HG02973 (cell line): ENCODE data around the gene PPIE.

Experiments
- ATAC-seq: cut with Tn5 transposase; IDR thresholded peaks from one replicate; pipeline ENCODE4 v1.9.1; 2021; ENCODE audit warnings: moderate library complexity; ENCODE audit not compliant: unreplicated experiment

Gene PPIE

DNA sequence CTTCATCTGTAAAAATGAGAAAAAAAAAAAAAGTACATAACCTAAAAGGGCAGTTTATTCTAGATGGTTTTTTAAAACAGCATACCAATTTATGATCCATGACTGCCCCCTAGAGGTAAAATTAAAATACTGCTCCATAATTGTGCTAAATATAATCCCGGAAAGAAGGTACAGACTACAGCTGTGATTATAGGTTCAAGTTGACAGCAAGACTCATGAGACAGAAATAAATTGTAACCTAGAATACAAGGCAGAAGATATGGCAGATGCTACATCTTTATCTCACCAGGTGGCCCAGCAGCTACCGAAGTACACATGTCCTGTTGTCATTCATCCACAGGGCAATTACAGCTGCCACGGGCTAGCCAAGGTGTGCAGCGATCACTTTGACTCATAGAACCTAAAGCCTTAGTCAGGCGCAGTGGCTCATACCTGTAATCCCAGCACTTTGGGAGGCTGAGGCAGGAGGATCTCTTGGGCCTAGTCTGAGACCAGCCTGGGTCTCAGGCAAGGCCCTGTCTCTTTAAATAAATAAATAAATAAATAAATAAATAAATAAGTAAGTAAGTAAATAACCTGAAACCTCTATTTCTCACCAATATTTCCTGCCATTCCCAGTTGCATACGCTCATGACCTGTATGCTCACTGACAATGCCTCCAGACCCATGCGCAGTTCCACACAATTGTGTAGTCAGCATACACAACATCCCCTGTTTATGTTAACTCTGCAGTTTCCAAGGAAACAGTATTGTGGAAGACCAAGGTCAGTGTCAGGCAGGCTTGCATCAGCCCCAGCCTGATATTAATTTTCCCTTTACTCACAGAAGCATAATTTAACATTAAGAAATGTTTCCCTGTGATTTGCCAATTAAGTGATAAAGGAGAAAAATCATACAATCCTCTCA, 18.3 kb upstream of the PPIE start:
- ATAC-seq: no peak

DNA sequence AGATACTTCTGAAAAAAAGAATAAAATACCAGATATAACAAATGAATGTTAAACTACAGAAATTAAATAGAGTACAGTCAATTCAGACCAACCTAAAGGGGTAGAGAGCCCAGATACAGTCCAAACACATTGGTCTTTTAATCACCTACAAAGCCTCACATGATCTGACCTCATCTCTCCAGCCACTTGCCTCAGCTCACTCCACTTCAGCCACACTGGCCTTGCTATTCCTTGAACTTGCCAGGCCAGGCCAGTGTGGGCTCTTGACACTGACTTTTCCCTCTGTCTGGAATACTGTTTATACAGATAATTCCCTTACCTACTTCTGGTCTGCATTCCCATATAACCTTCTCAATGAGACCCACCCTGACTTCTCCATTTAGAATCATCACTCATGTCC, 17.0 kb upstream of the PPIE start:
- no peak for ATAC-seq

DNA sequence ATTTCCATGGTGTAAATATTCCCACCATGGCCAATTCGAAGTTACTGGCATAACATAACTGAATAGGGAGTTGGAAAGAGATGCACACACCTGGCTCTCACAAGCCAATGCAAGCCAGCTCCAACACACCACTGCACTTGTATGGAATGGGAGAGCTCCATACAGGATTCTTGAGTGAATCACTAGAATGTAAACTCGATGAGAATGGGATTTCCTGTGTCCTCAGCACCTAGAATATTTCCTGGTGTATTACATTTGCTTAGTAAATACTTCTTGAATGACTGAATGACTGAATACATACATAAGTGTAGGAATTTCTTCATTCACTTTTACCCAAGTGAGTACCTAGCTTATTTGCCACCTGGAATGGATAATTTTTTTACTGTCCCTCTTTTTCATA, 16.2 kb upstream of the PPIE start:
- no peak for ATAC-seq

DNA sequence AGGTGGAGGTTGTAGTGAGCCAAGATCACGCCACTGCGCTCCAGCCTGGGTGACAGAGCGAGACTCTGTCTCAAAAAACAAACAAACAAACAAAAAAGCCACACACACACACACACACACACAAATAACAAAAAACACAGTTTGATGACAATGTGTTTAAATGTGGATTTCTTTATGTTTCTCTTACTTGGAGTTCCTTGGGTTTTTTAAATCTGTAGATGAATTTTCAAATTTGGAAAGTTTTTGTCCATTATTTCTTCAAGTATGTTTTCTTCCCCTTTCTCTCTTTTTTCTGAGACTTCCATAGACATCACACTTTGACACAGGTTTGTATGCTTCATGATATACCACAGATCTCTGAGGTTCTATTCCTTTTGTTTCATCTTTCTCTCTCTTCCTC, 12.1 kb upstream of the PPIE start:
- no peak for ATAC-seq

DNA sequence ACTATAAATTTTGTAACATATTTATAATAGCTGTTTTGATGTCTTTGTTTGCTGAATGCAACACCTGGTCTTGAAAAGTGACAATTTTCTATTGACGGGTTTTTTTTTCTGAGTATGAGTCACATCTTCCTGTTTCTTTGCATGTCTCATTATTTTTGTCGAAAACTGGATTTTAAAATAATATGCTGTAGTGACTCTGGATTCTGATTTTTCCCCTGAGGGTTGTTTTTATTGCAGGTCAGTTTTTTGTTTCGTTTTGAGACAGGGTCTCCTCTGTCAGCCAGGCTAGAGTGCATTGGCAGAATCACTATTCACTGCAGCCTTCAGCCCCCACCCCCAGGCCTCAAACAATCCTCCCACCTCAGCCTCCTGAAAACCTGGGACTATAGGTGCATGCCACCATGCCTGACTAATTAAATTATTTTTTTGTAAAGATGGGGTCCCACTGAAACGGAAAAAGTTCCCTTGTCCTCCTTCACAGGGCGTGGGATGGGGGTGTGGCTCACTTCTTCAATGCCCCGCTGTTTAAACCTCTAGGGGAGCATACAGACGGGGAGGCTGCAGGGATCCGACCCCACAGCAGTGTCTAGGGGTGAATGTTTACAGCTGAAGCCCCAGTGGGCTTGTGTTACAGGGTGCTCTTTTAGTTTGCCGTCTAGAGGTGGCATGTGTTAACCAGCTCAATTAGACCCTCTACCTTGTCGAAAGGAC, 11.3 kb upstream of the PPIE start:
- no peak for ATAC-seq

DNA sequence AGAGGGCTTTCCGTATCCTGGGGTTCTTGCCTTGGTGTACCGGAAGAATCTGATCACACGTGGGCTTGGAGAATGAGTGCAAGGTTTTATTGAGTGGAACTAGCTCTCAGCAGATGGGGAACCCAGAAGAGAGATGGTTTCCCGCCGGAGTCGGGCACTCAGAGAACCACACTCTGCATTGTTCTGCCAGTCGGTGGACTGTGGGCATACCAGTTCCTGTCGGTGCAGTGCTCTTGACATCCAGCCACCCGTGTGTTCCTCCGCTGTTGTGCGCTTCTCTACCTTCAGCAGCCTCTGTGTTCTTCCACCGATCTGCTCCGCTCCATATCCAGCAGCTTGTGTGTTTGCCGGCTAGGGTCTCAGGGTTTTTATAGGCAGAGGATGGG, 10.8 kb upstream of the PPIE start:
- ATAC-seq: no peak

DNA sequence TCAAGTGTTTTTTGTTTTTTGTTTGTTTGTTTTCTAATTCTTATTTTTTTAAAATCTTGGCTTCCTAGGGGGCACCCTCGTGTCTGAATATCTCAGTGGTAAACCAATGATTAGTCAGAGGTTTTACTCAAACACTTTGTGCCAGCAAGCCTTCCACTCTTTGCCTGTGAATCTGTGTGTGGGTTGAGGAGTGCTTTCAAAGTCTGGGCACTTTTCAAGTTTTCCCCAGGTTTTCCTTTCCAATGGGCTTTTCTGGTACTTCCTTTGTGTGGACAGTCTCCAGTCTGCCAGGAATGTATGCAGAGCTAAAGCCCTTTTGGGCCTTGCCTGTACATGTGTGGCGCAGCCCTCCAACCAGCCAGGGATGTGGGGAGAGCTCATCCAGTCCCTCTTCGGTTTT, 9.7 kb upstream of the PPIE start:
- no peak for ATAC-seq

DNA sequence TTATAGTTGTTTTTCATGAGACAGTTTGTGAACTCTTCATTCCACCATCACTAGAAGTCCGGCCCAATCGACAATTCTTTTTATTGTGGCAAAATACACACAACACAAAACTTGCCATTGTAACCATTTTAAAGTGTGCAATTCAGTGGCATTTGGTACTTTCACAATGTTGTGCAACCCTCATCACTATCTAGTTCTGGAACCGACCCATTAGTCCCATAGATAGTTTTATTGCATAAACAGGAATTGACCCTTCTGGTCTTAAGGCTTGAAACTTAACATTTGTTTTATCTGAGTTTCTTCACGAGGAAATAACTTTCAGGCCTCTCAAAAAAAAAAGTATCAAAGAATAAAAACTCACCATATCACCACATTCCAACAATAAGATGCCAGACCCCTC, 8.8 kb upstream of the PPIE start:
- no peak for ATAC-seq

DNA sequence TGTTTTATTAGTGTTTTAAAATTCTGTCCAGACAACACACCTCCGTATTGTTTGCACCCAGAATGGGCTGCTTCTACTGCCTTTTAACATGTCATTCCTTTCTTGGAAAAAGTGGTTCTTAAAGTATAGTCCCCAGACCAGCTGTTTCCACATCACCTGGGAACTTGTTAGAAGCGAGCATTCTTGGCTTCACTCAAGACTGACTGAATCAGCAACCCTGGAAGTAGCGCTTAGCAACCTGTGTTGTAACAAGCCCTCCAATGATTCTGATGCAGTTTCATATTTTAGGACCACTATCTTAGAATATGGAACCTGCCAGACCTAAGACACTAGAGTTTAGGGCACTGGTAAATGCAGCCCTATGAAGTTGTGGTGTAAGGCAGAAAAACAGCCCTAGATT, 6.0 kb upstream of the PPIE start:
- no peak for ATAC-seq

DNA sequence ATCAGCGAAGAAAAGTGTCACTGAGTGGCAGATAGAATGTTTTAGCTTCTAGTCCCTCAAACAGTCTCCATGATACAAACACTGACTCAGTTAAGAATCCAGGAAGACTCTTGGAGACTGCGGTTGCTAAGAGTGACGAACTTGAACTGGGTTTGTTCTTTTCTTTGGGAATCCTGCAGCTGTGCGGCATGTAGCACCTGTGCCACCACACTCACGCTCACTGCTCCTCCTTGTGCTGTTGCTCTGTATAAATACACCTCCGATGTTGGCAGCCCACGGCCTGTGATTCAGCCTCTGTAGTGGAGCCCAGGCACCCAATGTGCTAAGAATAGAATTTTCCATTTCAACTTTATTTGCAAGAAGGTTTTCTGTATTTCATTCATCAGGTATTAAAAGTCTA, 5.5 kb upstream of the PPIE start:
- ATAC-seq: no peak

DNA sequence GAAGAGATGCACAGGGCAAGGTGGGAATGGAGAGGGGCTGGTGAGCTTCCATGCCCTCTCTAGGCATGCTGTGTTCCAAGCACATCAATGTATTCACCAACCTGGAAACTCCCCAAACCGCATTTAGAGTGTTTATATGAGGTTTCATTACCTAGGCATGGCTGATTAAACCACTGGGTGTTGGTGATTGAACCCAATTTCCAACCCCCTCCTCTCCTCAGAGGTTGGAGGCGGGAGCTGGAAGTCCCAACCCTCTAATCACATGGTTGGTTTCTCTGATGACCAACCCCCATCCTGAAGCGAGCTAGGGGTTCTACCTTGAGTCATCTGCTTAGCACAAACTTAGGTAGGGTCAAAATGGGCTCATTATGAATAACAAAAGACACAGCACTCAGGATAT, 3.0 kb upstream of the PPIE start:
- no peak for ATAC-seq

DNA sequence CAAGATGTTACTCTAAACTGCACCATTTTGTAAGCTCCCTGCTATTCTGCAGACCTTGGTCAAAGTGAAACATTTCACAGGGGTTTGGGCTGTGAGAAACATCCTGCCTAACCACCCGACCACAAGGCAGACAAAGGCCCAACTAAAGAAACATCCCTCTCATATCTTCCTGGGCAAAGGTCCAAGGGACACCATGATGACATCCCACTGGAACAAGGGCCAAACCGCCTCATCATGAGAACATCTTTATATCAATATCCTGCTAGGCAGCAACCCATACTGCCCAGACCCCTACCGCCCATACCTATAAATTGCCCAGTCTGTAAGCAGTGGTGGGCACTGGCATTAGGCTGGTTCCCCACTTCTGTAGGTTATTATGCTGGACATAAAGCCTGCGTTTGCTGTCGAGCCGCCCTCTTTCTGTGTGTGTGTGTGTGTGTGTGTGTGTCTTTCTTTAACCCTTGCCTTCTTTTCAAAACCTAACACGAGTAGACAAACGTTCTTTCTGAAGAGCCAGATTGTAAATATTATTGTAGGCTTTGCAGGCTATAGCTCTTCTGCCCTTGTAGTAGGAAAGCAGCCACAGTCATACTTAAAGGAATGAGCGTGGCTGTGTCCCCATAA, 1.0 kb upstream of the PPIE start:
- ATAC-seq: no peak

DNA sequence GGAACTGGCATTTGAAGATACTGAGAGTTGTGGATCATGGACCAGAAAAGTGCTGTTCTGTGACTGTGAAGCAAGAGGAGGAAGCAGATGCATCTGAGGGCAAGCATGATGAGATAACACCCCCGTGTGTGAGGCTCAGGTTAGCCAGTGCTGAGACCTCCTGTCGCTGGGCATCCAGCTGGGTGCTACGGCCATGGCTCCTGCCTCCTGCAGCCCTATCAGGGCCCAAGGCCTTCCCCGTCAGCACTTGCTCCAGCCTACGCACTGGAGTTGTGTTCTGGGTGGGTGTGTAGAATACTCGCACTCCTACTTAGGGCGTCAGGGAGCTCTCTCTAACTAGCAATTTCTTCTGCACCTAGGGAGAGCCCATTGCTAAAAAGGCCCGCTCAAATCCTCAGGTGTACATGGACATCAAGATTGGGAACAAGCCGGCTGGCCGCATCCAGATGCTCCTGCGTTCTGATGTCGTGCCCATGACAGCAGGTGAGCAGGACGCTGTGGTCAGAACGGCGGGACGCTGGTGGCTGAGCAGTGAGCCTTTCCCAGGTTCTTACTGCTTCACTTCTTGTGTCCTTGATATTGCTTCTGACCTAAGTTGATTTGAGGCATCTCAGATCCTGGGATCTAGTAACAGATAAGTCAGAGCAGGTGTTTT, 6.5 kb downstream of the PPIE start:
- no peak for ATAC-seq

DNA sequence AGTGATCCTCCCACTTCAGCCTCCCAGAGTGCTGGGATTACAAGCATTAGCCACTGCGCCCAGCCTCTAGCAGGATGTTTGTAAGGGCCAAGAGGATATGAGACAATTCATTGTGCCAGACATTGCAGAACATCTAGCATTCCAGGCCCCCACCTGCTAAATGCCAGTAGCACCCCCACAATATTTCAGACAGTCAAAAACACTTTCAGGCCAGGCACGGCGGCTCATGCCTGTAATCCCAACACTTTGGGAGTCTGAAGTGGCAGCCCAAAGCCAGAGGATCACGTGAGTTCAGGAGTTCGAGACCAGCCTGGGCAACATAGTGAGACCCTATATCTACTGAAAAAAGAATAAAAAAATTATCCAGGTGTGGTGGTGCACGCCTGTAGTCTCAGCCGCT, 12.9 kb downstream of the PPIE start:
- no peak for ATAC-seq

DNA sequence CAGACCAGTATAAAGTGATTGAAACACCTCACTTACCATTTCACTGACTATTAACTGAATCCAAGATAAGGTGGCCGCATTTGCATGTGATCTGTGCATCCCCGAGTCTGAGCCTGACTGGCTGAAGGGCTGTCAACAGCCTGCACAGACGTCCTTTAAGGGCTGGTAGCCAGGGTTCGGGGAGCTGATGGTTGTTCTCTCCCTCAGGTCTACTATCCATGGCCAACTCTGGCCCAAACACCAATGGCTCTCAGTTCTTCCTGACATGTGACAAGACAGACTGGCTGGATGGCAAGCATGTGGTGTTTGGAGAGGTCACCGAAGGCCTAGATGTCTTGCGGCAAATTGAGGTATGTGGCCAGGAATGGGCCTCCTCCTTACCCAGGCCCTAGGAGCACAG, 14.0 kb downstream of the PPIE start:
- no peak for ATAC-seq

DNA sequence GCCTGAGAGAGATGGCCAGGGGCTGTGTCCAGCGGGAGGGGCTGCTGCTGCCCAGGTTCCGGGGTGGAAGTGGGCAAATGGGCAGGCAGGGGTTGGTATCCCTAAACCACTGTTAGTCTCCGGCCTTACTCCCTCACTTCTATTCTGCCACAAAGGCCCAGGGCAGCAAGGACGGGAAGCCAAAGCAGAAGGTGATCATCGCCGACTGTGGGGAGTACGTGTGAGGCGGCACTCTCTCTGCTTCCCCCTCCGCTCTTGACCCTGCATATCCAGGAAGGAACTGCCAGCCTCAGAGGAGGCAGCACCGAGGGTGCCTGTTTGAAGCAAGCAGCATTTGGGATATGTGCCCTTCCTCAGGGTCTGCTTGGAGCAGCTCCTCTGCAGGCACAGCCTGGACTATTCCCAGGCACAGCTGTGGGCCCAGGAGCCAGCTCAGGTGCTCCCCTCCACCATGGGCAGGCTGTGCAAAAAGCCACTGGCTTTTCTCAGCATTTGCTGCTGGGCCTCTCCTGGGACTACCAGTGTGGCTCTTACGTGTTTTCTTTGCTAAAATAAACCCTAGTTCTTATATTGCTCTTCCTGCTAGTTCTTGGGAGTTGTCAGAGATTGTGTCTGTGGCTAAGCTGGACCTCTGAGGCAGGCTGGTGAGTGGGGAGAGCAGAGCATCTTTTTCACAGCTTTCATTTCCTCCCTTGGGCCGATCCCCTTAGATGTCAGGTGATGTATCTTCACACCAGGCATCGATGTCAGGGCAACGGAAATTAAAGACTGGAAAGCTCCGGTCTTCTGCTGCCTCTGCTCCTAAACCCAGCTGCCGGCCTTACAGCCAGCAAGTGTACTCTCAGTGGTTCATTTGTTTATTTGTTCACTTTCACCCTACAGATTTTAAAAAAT, 14.7 kb downstream of the PPIE start:
- ATAC-seq: no peak

DNA sequence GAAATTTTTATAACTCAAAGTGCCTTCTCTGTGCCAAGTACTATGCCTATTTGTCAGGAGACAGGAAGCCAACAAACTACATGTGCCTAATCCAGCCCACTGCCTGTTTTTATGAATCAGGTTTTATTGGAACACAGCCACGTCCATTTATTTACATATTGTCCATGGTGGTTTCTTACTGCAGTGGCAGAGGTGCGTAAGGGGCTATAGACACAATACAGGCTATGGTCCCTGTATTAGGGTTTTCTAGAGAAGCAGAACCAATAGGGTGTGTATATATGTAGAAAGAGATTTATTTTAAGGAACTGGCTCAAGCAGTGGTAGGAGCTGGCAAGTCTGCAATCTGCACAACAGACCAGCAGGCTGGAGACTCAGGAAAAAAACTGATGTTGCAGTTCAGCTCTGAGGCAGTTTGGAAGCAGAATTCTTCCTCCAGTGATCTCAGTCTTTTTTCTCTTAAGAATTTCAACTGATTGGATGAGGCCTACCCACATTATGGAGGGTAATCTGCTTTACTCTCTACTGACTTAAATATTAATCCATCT, 15.4 kb downstream of the PPIE start:
- ATAC-seq: no peak

DNA sequence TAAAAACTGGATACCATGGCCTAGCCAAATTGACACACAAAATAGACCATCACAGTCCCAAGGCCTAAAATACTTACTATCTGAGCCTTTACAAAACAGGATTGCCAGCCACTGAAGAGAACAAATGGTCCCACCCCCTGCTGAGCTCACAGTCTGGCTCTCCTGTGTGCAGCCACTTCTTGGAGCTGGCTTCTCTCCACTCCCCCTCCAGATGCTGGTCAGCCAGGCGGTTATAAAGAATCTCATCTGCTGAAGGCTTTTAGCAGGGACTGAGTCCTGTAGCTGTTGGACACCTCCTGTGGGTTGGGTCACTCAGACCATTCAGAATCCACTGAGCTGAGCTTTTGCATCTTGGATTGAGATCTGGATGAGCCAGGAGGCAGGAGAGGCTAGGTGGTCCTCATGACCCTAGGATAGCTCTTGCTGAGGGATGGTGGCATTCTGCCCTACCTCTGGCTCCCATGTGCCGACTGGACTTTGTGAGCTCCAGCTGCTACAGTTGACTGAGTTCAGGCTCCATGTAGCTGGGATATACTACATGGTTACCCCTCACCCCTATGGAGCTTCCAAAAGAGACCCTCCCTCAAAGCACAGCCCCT, 16.3 kb downstream of the PPIE start:
- ATAC-seq: no peak

DNA sequence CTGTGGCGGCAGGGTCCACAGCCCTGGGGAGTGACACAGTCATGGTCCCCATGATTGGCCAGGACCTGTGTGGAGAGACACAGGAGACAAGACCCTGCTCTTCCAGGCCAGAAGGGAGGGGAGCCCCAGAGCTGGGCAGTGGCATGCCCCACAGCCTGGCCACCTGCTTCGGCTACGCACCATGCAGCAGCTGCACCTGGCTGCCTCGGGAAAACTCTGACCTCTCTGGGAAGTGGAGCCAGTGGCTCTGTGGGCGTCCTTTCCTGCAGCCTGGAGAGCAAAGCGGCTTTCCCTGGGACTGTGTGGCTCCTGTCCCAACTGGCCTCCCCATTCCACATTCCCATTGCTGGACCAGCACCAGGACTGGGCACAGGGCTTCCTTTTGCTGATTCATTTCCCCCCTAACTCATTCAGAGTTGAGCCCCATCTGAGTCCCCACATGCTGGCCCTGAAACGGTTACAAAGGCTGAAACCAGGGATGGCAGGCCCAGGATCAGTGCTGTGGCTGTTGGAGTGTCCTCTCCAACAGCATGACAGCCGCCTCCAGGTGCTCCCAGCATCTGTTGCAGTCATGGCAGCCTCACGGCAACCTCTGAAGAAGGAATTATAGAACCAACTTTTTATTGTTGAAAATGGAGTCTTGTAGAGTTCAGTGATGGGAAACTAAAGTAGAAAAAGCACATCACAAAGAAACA, 17.4 kb downstream of the PPIE start:
- no peak for ATAC-seq
